BLaER1 (cell line): Measurements from ENCODE around the gene HTRA3.
A peak's percentile ranks its signal among the peaks of the same experiment; 100 is the strongest.

Source experiments
- H3K27ac ChIP-seq: shearing (Covaris generic); formaldehyde crosslinking; 2 replicates; pipeline ENCODE4 v1.8.1; 2022
- H3K27me3 ChIP-seq: shearing (Covaris generic); formaldehyde crosslinking; 2 replicates; pipeline ENCODE4 v1.8.1; 2022
- H3K36me3 ChIP-seq: shearing (Covaris generic); formaldehyde crosslinking; 2 replicates; pipeline ENCODE4 v1.8.1; 2022
- H3K4me1 ChIP-seq: shearing (Covaris generic); formaldehyde crosslinking; 2 replicates; pipeline ENCODE4 v1.8.1; 2022
- H3K4me2 ChIP-seq: shearing (Covaris generic); formaldehyde crosslinking; 2 replicates; pipeline ENCODE4 v1.8.1; 2022
- H3K4me3 ChIP-seq: shearing (Covaris generic); formaldehyde crosslinking; 2 replicates; pipeline ENCODE4 v1.8.1; 2022
- H3K9ac ChIP-seq: shearing (Covaris generic); formaldehyde crosslinking; 2 replicates; pipeline ENCODE4 v1.8.1; 2022
- H3K9me3 ChIP-seq: shearing (Covaris generic); formaldehyde crosslinking; 2 replicates; pipeline ENCODE4 v1.8.1; 2022
- H4K20me1 ChIP-seq: shearing (Covaris generic); formaldehyde crosslinking; 2 replicates; pipeline ENCODE4 v1.8.1; 2022
- Cebpa-rat ChIP-seq: shearing (Covaris generic); IDR thresholded peaks from 2 replicates; pipeline ENCODE4 v1.8.1; 2022

HTRA3 gene

DNA sequence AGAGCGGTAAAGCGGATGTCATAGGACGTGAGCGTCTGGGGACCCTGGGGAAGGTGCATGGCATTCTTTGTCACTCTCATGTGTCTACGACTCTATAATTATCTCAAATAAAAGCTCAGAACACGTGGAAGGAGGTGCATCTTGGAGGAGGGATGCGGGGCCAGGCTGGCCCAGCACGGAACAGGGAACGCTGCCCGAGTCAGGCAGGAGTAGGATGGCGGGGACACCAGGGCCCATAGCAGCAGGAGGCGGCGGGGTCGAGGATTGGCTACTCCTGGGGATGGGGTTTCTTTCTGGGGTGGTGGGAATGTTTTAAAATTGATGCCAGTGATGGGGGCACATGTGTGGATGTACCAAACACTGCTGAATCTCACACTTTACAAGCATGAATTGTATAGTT, 5.4 kb upstream of the HTRA3 start:
- Histone ChIP-seq H4K20me1 (no peaks in the 10 kb centered on the region), H3K27ac (no peak overlapping the region), H3K9me3 (no peaks in the 10 kb centered on the region), H3K4me2 (peak overlapping the region; percentile 91), H3K27me3 (no peaks in the 10 kb centered on the region), H3K4me1 (peaks cover 100% of the 10 kb centered on the region), H3K9ac (no peak overlapping the region), H3K36me3 (no peaks in the 10 kb centered on the region), H3K4me3 (no peak overlapping the region)
- TF ChIP-seq Cebpa-rat: no peak

DNA sequence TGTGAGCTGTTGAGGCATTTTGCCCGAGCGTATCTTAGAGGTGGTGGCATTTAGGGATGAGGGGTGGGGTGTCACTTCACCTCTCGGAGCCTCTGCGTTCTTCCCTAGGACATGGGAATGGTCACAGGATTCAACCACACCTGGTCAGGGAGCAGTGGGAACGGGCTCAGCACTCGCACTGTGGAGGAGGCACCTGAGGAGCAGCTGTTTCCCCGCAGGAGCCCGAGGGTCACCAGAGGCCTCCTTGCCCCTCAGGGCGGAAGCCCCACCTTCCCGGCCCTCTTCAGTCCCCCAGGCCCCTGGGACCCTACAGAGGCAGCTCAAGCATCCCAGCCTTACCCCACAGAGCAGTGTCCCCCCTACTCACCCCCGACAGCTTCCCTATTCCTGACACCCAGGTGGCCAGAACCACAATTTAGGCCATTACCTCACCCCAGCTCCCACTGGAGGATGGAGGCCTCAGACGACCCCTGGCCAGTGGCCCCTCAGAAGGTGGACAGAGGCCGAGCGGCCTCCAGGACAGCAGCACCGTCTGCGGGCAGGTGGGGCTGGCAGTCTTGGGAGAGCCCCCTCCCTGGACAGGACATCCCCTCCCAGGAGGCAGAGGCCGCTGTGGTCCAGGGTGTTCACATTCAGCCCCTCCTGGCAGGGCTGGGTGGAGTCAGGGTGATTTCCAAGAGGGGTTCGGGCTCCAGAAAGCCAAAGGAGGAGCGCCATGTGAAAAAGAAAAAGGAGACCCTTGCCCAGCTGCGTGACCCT, 4.2 kb upstream of the HTRA3 start:
- H3K4me3 ChIP-seq: no peak overlapping the region
- H3K36me3 ChIP-seq: no peaks in the 10 kb centered on the region
- no peak for TF ChIP-seq Cebpa-rat
- no peaks in the 10 kb centered on the region for H3K9me3 ChIP-seq
- peak overlapping the region; percentile 91 for H3K4me2 ChIP-seq
- H3K4me1 ChIP-seq: peaks cover 92% of the 10 kb centered on the region
- H4K20me1 ChIP-seq: peaks cover 6% of the 10 kb centered on the region
- H3K9ac ChIP-seq: 0 out of 2 replicates have a peak overlapping the region, but pooled peaks have one; percentile 15
- peaks cover 4% of the 10 kb centered on the region; the same call in 1 of the 2 replicates for H3K27me3 ChIP-seq
- H3K27ac ChIP-seq: peak overlapping the region; percentile 23; the same call in 1 of the 2 replicates

DNA sequence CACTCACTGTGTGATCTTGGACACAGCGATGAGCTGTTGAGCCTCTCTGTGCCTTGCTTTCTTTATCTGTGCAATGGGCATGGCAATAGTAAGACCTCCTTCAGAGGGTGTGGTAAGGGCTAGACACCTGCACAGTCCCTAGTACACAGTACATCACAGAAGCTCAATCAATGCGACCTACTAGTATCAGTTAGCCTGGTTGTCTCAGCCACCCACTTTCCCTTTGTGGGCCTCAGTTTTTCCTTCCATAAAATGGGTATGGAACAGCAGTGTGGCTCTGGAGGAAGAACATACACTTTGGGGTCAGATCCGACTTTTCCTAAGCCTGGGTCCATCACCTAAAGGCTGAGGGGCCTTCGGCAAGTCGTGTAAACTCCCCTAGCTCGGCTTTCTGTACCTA, 3.5 kb upstream of the HTRA3 start:
- Histone ChIP-seq H3K4me2 (peak overlapping the region; percentile 97), H3K27me3 (peaks cover 4% of the 10 kb centered on the region; the same call in 1 of the 2 replicates), H3K4me1 (peaks cover 85% of the 10 kb centered on the region), H3K9ac (no peak overlapping the region), H3K9me3 (no peaks in the 10 kb centered on the region), H3K27ac (0 out of 2 replicates have a peak overlapping the region, but pooled peaks have one; percentile 23), H3K36me3 (0 out of 2 replicates have a peak, but pooled peaks cover under 1% of the 10 kb centered on the region), H4K20me1 (peaks cover 13% of the 10 kb centered on the region), H3K4me3 (no peak overlapping the region)
- TF ChIP-seq Cebpa-rat: no peak

DNA sequence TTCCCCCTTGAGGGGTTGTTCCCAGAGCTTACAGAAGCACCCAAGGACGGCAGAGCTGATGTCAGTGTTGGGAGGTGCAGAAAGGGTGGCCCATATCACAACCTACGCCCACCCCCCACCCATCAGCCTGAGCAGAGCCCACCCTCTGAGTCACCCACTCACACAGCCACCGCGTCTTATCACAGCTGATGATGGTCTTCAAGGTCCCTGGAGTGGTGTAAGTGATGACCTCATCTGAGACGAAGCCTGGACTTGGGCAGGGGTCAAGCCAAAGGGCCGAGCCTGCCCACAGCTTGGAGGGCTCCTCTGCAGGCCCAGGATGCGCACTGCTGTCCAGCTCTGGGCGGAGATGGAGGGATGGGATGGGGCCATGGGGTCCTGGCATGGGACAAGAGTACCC, 3.0 kb upstream of the HTRA3 start:
- H4K20me1 ChIP-seq: peaks cover 17% of the 10 kb centered on the region
- H3K36me3 ChIP-seq: peaks cover 4% of the 10 kb centered on the region
- TF ChIP-seq Cebpa-rat: no peak
- H3K27ac ChIP-seq: peak overlapping the region; percentile 23; the same call in 1 of the 2 replicates
- H3K27me3 ChIP-seq: peaks cover 4% of the 10 kb centered on the region; the same call in 1 of the 2 replicates
- no peak overlapping the region for H3K4me3 ChIP-seq
- H3K9ac ChIP-seq: no peak overlapping the region
- H3K4me2 ChIP-seq: peak overlapping the region; percentile 97
- H3K4me1 ChIP-seq: peaks cover 81% of the 10 kb centered on the region
- no peaks in the 10 kb centered on the region for H3K9me3 ChIP-seq

DNA sequence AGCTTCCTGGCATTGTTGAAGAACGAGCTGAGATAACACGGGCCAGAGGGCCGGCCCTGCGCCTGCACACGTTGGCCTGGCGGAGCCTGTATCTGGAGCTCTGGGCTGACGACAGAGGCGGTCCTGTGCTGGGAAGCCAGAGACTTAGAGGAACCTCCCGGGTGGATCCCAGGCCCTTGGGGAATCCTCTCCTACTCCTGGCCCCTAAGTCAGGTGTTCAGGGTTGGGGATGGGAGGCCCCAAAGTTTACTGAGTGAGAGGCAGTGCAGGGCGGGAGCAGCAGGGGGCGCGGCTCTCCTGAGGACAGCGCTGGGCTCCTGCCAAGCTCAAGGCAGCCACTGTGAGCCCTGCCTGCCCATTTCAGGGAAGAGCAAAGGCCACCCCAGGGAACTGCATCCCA, 2.5 kb upstream of the HTRA3 start:
- peaks cover 10% of the 10 kb centered on the region for H3K36me3 ChIP-seq
- TF ChIP-seq Cebpa-rat: no peak

DNA sequence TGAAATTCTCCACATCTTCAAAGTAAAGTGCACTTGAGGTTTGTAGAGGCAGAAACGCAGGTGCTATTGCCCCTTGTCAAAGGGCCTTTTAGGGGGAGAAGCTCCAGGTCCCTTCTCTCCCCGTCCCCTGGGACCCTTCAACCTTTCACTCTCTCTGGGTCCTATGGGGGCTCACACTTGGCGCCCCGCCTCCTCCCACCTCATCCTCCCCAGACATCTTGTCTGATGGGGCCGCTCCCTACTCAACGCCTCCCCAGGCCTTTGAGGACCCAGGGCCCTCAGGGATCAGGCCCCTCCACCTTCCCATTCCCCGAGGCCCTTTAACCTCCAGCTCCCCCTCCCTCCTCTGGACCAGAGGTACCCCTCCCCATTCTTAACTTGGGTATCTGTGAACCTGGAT, 1.3 kb upstream of the HTRA3 start:
- H3K9ac ChIP-seq: no peak overlapping the region
- no peak for TF ChIP-seq Cebpa-rat
- no peak overlapping the region for H3K4me3 ChIP-seq
- no peaks in the 10 kb centered on the region for H3K9me3 ChIP-seq
- peaks cover 78% of the 10 kb centered on the region for H3K4me1 ChIP-seq
- peaks cover 34% of the 10 kb centered on the region for H4K20me1 ChIP-seq
- no peak overlapping the region for H3K27ac ChIP-seq
- H3K4me2 ChIP-seq: peak overlapping the region; percentile 97
- H3K27me3 ChIP-seq: peaks cover 4% of the 10 kb centered on the region; the same call in 1 of the 2 replicates
- peaks cover 20% of the 10 kb centered on the region for H3K36me3 ChIP-seq

More for the DNA sequence above, 2.5 kb upstream of the HTRA3 start:
- no peak overlapping the region for H3K9ac ChIP-seq
- 0 out of 2 replicates have a peak overlapping the region, but pooled peaks have one; percentile 23 for H3K27ac ChIP-seq
- peaks cover 23% of the 10 kb centered on the region for H4K20me1 ChIP-seq
- peak overlapping the region; percentile 97 for H3K4me2 ChIP-seq
- H3K27me3 ChIP-seq: peaks cover 4% of the 10 kb centered on the region; the same call in 1 of the 2 replicates
- no peaks in the 10 kb centered on the region for H3K9me3 ChIP-seq
- H3K4me3 ChIP-seq: no peak overlapping the region
- H3K4me1 ChIP-seq: peaks cover 78% of the 10 kb centered on the region

DNA sequence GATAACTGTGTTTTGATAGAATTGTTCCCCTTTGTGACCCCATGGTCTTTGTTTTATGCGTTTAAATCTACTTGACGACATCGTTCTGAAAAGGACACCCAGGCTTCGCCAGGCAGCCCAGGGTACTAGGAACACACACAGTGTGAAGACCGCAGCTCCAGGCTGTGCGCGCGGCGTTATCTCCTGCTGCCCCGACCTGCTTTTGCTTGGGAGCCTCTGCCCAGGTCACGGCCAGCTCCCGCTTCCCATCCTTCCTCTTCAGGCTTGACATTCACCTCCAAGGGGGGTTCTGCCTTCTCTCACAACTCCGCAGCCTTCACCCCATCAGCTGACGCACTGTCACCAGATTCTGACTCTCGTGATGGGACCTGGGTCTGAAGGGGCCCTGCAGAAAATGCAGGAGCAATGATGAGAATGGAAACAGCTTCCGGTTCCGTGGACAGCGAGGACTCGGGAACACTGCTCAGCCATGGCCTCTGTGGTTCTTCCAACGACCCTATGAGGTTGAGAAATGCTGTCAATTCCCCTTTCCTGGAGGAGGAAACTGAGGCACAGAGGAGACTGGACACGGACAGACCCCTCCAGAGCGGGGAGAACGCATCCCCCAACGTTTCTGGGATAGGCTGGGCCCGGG, 536 bp upstream of the HTRA3 start:
- Histone ChIP-seq H3K9ac (peak overlapping the region; percentile 98), H3K4me1 (peaks cover 77% of the 10 kb centered on the region), H3K9me3 (no peaks in the 10 kb centered on the region), H3K4me3 (peak overlapping the region; percentile 97), H3K27me3 (peaks cover 4% of the 10 kb centered on the region; the same call in 1 of the 2 replicates), H3K36me3 (peaks cover 25% of the 10 kb centered on the region), H3K4me2 (peak overlapping the region; percentile 97), H4K20me1 (peaks cover 41% of the 10 kb centered on the region), H3K27ac (peak overlapping the region; percentile 97)
- TF ChIP-seq Cebpa-rat: no peak

DNA sequence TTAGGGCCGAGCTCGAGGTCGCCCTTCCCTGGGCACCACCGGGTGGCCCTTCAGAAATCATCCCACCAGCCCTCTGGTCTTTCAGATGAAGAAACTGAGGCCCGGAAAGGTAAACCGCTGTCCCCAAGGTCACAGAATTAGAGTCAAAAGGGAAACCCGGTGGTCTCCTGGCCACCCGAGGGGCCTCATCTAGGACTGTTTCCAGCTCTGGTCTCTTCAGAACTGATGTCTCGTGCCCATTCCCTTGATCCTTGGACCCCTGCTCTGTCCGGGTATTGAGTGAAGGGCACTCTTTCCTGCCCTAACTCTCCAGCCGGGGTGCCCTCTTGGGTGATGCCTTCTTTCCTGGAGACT, 841 bp downstream of the HTRA3 start:
- peaks cover 37% of the 10 kb centered on the region for H3K36me3 ChIP-seq
- H3K27ac ChIP-seq: peak overlapping the region; percentile 97
- peak overlapping the region; percentile 98 for H3K9ac ChIP-seq
- no peaks in the 10 kb centered on the region for H3K9me3 ChIP-seq
- peaks cover 4% of the 10 kb centered on the region; the same call in 1 of the 2 replicates for H3K27me3 ChIP-seq
- H4K20me1 ChIP-seq: peaks cover 55% of the 10 kb centered on the region
- H3K4me2 ChIP-seq: peak overlapping the region; percentile 97
- H3K4me3 ChIP-seq: peak overlapping the region; percentile 97
- no peak for TF ChIP-seq Cebpa-rat
- H3K4me1 ChIP-seq: peaks cover 77% of the 10 kb centered on the region

DNA sequence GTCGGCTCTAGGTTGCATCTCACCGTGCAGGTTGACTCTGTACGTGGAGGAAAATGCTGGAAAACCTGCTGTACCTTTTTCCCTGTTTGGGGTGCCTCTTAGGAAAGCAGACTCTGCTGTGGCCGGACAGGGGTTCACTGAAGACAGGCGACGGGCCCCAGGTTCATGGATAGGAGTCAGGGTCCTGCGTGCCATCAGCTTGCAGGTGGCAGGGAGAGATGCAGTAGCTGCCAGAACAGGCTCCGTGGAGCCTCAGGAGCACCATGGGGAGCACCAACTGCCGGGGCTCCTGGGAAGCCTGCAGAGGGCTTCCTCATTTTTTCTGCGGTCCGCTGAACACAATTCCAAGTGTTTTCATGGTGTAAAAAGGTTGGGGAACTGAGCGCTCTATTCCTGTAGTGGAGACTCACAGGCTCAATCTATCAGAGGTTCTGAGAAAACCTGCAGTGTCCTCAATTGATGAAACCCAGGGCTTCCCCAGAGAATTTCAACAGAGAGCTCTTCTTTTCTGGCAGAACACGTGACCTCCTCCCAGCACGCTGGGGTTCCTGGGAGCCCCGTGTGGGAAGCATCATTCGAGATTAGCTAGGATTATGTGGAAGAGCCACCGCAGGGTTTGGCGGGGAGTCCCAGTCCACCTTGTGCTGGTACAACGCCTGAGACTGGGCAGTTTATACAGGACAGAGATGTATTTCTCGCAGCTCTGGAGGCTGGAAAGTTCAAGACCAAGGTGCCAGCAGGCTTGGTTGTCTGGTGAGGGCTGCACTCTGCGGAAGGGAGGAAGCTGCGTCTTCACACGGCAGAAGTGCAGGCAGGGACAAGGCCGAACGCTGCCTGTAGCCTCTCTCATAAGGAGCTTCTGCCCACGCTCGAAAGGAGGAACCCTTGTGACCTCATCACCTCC, 1.6 kb downstream of the HTRA3 start:
- H3K9ac ChIP-seq: peak overlapping the region; percentile 98
- H3K36me3 ChIP-seq: peaks cover 44% of the 10 kb centered on the region
- H3K27me3 ChIP-seq: peaks cover 4% of the 10 kb centered on the region; the same call in 1 of the 2 replicates
- peaks cover 77% of the 10 kb centered on the region for H3K4me1 ChIP-seq
- peak overlapping the region; percentile 97 for H3K4me2 ChIP-seq
- H4K20me1 ChIP-seq: peaks cover 63% of the 10 kb centered on the region
- TF ChIP-seq Cebpa-rat: no peak
- H3K4me3 ChIP-seq: peak overlapping the region; percentile 97
- H3K9me3 ChIP-seq: no peaks in the 10 kb centered on the region
- peak overlapping the region; percentile 97 for H3K27ac ChIP-seq
